Prostate gland (tissue), 2 donors: Measurements from ENCODE around the gene EPS8. TPM values are rescaled to one million over a fixed set of nuclear protein-coding genes. Genes with fewer than 3 reads are reported as not detected.

Source experiments
- DNase-seq: peaks from one replicate; pipeline ENCODE4 v3.0.0-alpha.2; 2019; ENCODE audit warnings: low spot score
- H3K27ac ChIP-seq, 2 donors: fragments of 200-600 bp; sonication (generic); 2 replicates each; pipeline ENCODE4 v1.5.1; 2017 to 2019
- H3K27me3 ChIP-seq: fragments of 200-600 bp; sonication (generic); replicated peaks from 2 replicates; pipeline ENCODE4 v1.5.1; 2019; ENCODE audit not compliant: insufficient read depth
- H3K36me3 ChIP-seq, 2 donors: fragments of 200-600 bp; sonication (generic); 1 replicate in 1 of 2; 2 replicates in 1 of 2; pipeline versions ENCODE4 v1.5.1 to v1.8.1; 2017 to 2019
- H3K4me1 ChIP-seq: fragments of 200-600 bp; sonication (generic); replicated peaks from 2 replicates; pipeline ENCODE4 v1.5.1; 2019
- H3K4me3 ChIP-seq, 2 donors: fragments of 200-600 bp; sonication (generic); 2 replicates each; pipeline ENCODE4 v1.5.1; 2017 to 2019
- H3K9me3 ChIP-seq: fragments of 200-600 bp; sonication (generic); 2 replicates; pipeline ENCODE4 v1.5.1; 2017
- CTCF ChIP-seq, 4 experiments: fragments of 200-600 bp in 2 of 4; fragments of 450-650 bp in 2 of 4; sonication (generic) in 2 of 4; IDR thresholded peaks; 1 replicate in 3 of 4; 2 replicates in 1 of 4; pipeline ENCODE4 v1.5.1; 2016 to 2019; ENCODE audit warnings: antibody characterized with exemption in 4 of 4, mild to moderate bottlenecking in 2 of 4, moderate library complexity in 2 of 4
- POLR2A ChIP-seq: fragments of 450-650 bp; IDR thresholded peaks from one replicate; pipeline ENCODE4 v1.6.1; 2016; ENCODE audit warnings: antibody characterized with exemption, mild to moderate bottlenecking
- POLR2AphosphoS5 ChIP-seq: sonication (generic); formaldehyde crosslinking; IDR thresholded peaks from one replicate; pipeline ENCODE4 v1.6.1; 2017; ENCODE audit warnings: antibody characterized with exemption
- WGBS: methylation state at CpG from one replicate; pipeline ENCODE4 v1.1.5; 2018; 5-methylcytosine and 5-hydroxymethylcytosine counted together
- intact Hi-C: fragments of 100-400 bp; cut with DNase I; formaldehyde crosslinking; loops from one replicate; pipeline ENCODE4 v1.14.2; 2022
- total RNA-seq, 2 donors: library from RNA; depleted of rRNA; stranded (reverse); fragments of >200 nt; gene quantifications; one replicate each; pipeline ENCODE4 v1.1.0, GENCODE V29; 2016

The EPS8 gene
- total RNA-seq, 2 donors from 2014 or later: 47.5 to 67.4 TPM

- WGBS: 82% methylated on average over 3 of the region's 3 CpGs
- no peaks in the 10 kb centered on the region for H3K9me3 ChIP-seq
- intact Hi-C loops: no loop called here
- no peak overlapping the region for H3K4me3 ChIP-seq
- no peaks in the 10 kb centered on the region for H3K36me3 ChIP-seq
- no peaks in the 10 kb centered on the region for H3K4me1 ChIP-seq
- no peaks in the 10 kb centered on the region for H3K27me3 ChIP-seq
- TF ChIP-seq POLR2AphosphoS5: no peak
- TF ChIP-seq CTCF (IDR thresholded peaks at IDR 0.05): no peak
- TF ChIP-seq POLR2A: no peak
- DNase-seq: no peak
- no peak overlapping the region for H3K27ac ChIP-seq
Observed at GRCh38 chr12:15823360-15824128, 34.4 kb upstream of the EPS8 start.

- no peak for TF ChIP-seq POLR2AphosphoS5
- no peak for TF ChIP-seq CTCF (IDR thresholded peaks at IDR 0.05)
- no peak for TF ChIP-seq POLR2A
- intact Hi-C loops: no loop called here
- WGBS: 42% methylated on average over 3 of the region's 3 CpGs
Observed at GRCh38 chr12:15819644-15820437, 30.7 kb upstream of the EPS8 start.

GRCh38 chr12:15818418-15818817, 29.2 kb upstream of the EPS8 start:
- no peaks in the 10 kb centered on the region for H3K36me3 ChIP-seq
- H3K4me1 ChIP-seq: no peaks in the 10 kb centered on the region
- DNase-seq: no peak
- intact Hi-C loops: no loop called here
- H3K4me3 ChIP-seq: no peak overlapping the region
- H3K27ac ChIP-seq: no peak overlapping the region
- WGBS: 13% methylated on average over 1 of the region's 1 CpG
- no peaks in the 10 kb centered on the region for H3K9me3 ChIP-seq
- no peak for TF ChIP-seq CTCF (IDR thresholded peaks at IDR 0.05)
- H3K27me3 ChIP-seq: no peaks in the 10 kb centered on the region

More at GRCh38 chr12:15819644-15820437, 30.7 kb upstream of the EPS8 start:
- no peaks in the 10 kb centered on the region for H3K4me1 ChIP-seq
- no peak overlapping the region for H3K4me3 ChIP-seq
- no peaks in the 10 kb centered on the region for H3K36me3 ChIP-seq
- no peak for DNase-seq
- H3K27me3 ChIP-seq: no peaks in the 10 kb centered on the region
- H3K9me3 ChIP-seq: no peaks in the 10 kb centered on the region
- no peak overlapping the region for H3K27ac ChIP-seq

- no peaks in the 10 kb centered on the region for H3K9me3 ChIP-seq
- DNase-seq: no peak
- WGBS: 86% methylated on average over 2 of the region's 2 CpGs
- no peak overlapping the region for H3K4me3 ChIP-seq
- no peaks in the 10 kb centered on the region for H3K4me1 ChIP-seq
- TF ChIP-seq POLR2A (no peak), POLR2AphosphoS5 (no peak), CTCF (IDR thresholded peaks at IDR 0.05) (no peak)
- H3K27ac ChIP-seq: no peak overlapping the region
- no peaks in the 10 kb centered on the region for H3K36me3 ChIP-seq
- intact Hi-C loops: no loop called here
- no peaks in the 10 kb centered on the region for H3K27me3 ChIP-seq
Observed at GRCh38 chr12:15815730-15816129, 26.5 kb upstream of the EPS8 start.
